ENCODE measurements around the gene DUOX1.

DNA sequence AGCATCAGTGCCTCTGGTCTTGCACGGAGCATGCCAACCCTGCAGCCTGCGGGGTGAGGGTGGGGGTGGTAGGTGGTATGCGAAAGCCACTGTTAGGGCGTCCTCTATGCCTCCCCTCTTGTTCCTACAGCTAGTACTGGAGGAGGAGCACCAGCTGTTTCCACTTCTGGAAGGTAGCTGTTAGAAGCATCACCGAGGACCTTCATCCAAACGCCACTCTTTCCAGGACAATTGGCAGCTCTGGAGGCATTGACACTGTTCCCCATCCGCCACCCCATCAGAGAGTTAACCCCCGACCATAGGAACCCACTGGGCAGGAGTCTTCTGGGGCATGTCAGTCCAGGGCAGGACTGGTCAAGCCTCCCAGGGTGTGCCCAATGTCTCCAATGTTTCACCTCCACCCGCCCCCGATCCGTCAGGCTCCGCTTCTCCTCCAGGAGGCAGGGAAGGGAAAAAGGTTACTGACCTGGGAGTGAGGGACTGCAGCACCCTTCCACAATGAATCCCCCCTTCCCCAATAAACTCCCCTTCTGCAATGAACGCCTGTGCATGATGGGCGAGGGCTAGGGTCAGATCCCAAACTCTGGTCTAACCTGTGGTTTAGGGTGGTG, 16.3 kb upstream of the DUOX1 start:
- TF ChIP-seq, protein P1, sequence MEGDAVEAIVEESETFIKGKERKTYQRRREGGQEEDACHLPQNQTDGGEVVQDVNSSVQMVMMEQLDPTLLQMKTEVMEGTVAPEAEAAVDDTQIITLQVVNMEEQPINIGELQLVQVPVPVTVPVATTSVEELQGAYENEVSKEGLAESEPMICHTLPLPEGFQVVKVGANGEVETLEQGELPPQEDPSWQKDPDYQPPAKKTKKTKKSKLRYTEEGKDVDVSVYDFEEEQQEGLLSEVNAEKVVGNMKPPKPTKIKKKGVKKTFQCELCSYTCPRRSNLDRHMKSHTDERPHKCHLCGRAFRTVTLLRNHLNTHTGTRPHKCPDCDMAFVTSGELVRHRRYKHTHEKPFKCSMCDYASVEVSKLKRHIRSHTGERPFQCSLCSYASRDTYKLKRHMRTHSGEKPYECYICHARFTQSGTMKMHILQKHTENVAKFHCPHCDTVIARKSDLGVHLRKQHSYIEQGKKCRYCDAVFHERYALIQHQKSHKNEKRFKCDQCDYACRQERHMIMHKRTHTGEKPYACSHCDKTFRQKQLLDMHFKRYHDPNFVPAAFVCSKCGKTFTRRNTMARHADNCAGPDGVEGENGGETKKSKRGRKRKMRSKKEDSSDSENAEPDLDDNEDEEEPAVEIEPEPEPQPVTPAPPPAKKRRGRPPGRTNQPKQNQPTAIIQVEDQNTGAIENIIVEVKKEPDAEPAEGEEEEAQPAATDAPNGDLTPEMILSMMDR (IDR thresholded peaks at IDR 0.05) = no peak
- TF ChIP-seq POLR2A (IDR thresholded peaks at IDR 0.05) = no peak
